Gastrocnemius medialis (tissue), 4 donors: Measurements from ENCODE around the gene EIPR1.

Experiments
- CTCF ChIP-seq, 5 experiments: fragments of 450-650 bp in 3 of 5; fragments of 200-600 bp in 2 of 5; sonication (generic) in 2 of 5; IDR thresholded peaks in 4 of 5; conservative IDR thresholded peaks in 1 of 5; 1 replicate in 4 of 5; 2 replicates in 1 of 5; pipeline ENCODE4 v1.5.1; 2016 to 2019; ENCODE audit warnings: antibody characterized with exemption in 5 of 5, mild to moderate bottlenecking in 3 of 5, moderate library complexity in 3 of 5
- POLR2A ChIP-seq, 2 donors: fragments of 450-650 bp; IDR thresholded peaks; one replicate each; pipeline ENCODE4 v1.6.1; 2017; ENCODE audit warnings: antibody characterized with exemption in 2 of 2, mild to moderate bottlenecking in 2 of 2, moderate library complexity in 2 of 2

DNA sequence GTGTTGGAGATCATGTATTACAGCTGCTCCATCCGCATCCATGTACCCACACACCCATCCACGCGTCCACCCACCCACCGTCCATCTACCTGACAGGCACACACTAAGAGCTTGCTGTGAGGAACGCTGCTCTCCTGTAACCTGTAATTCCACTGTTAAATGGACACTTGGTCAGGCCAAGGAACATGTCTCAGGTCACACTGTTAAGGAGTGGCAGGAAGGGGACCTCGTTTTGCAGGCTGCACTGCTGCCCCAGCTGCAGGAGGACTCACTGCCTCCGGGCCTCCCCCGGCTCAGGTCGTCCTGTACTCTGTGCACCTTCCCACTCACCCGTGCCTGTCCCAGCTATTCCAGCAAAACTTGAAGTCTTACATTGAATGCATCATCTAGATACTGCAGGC is 170.5 kb downstream of the EIPR1 start:
- TF ChIP-seq CTCF (IDR thresholded peaks at IDR 0.05 in 4 of 5, conservative IDR thresholded peaks at IDR 0.05 in 1 of 5) (no peak), POLR2A (IDR thresholded peaks at IDR 0.05) (no peak)
